OCI-LY7 (cell line): ENCODE data around the gene CAND2. TPM values are rescaled to one million over a fixed set of nuclear protein-coding genes. Genes with fewer than 3 reads are reported as not detected.
A peak's percentile ranks its signal among the peaks of the same experiment; 100 is the strongest.

Experiments
- BruUV-seq: library from RNA; stranded (reverse); fragments of 400-500 nt; replicated peaks from 2 replicates; lab custom pipeline; 2021; lab: Mats Ljungman, UMichigan
- CTCF ChIA-PET: fragments of 300-600 bp; sonication (Branson Sonifier 250); formaldehyde crosslinking; loops from one replicate; lab custom pipeline; 2022; ENCODE audit warnings: antibody characterized with exemption; ENCODE audit not compliant: unreplicated experiment; lab: Charles Lee
- POLR2A ChIA-PET: fragments of 300-600 bp; sonication (Branson Sonifier 250); formaldehyde crosslinking; loops from one replicate; lab custom pipeline; 2022; ENCODE audit warnings: antibody characterized with exemption; lab: Charles Lee
- DNase-seq: peaks from one replicate; pipeline ENCODE4 v3.0.0-alpha.2; 2015; ENCODE audit warnings: low spot score
- H2AFZ ChIP-seq: fragments of 200-600 bp; sonication (generic), shearing (Covaris generic); 2 replicates; pipeline ENCODE4 v1.6.1; 2014; ENCODE audit warnings: mild to moderate bottlenecking, antibody characterized with exemption, low read length, moderate library complexity
- H3K27ac ChIP-seq: fragments of 200-600 bp; sonication (generic); 2 replicates; pipeline ENCODE4 v1.5.1; 2014; ENCODE audit warnings: mixed run types, low read depth, mild to moderate bottlenecking, moderate library complexity, low read length, inconsistent platforms; ENCODE audit not compliant: poor library complexity, severe bottlenecking
- H3K36me3 ChIP-seq: fragments of 200-600 bp; sonication (generic); 2 replicates; pipeline ENCODE4 v1.6.1; 2014; ENCODE audit warnings: mild to moderate bottlenecking, antibody characterized with exemption, low read length, moderate library complexity, mixed read lengths; ENCODE audit not compliant: insufficient read depth
- H3K4me1 ChIP-seq: fragments of 200-600 bp; sonication (generic); 2 replicates; pipeline ENCODE4 v1.5.1; 2014; ENCODE audit warnings: mild to moderate bottlenecking, low read length; ENCODE audit not compliant: insufficient read depth, poor library complexity, severe bottlenecking
- H3K4me2 ChIP-seq: fragments of 200-600 bp; sonication (generic); 2 replicates; pipeline ENCODE4 v1.6.1; 2014; ENCODE audit warnings: mild to moderate bottlenecking, low read length
- H3K4me3 ChIP-seq: fragments of 200-600 bp; sonication (generic); 2 replicates; pipeline ENCODE4 v1.5.1; 2014; ENCODE audit warnings: mild to moderate bottlenecking, low read depth, low read length; ENCODE audit not compliant: poor library complexity, severe bottlenecking
- H3K79me2 ChIP-seq: fragments of 200-600 bp; sonication (generic); 2 replicates; pipeline ENCODE4 v1.6.1; 2016; ENCODE audit warnings: low read depth, mild to moderate bottlenecking, low read length, moderate library complexity, mixed read lengths; ENCODE audit not compliant: insufficient read depth
- H3K9me2 ChIP-seq: fragments of 200-600 bp; sonication (generic); 2 replicates; pipeline ENCODE4 v1.6.1; 2016; ENCODE audit warnings: mild to moderate bottlenecking, low read length, mixed read lengths; ENCODE audit not compliant: insufficient read depth
- H3K9me3 ChIP-seq: fragments of 200-600 bp; sonication (generic); 2 replicates; pipeline ENCODE4 v1.6.1; 2014; ENCODE audit warnings: mild to moderate bottlenecking, mixed run types, low read length, mixed read lengths
- H4K20me1 ChIP-seq: fragments of 200-600 bp; sonication (generic); 2 replicates; pipeline ENCODE4 v1.6.1; 2014; ENCODE audit warnings: mild to moderate bottlenecking, antibody characterized with exemption, low read length, moderate library complexity, mixed read lengths; ENCODE audit not compliant: insufficient read depth
- CTCF ChIP-seq: fragments of 200-600 bp; sonication (generic); conservative IDR thresholded peaks from 2 replicates; pipeline ENCODE4 v1.5.1; 2014; ENCODE audit warnings: mild to moderate bottlenecking, antibody characterized with exemption, low read length, moderate library complexity, mixed read lengths
- EZH2phosphoT487 ChIP-seq: fragments of 200-600 bp; sonication (generic); IDR thresholded peaks from 2 replicates; pipeline ENCODE4 v1.6.1; 2018; ENCODE audit warnings: low read depth, borderline replicate concordance, mild to moderate bottlenecking, mixed run types, antibody characterized with exemption, low read length, moderate library complexity, mixed read lengths
- intact Hi-C: fragments of 100-400 bp; cut with micrococcal nuclease; formaldehyde crosslinking; loops from one replicate; pipeline ENCODE4 v1.10.0; 2022; ENCODE audit not compliant: unreplicated experiment
- total RNA-seq, 2 experiments: library from RNA; depleted of rRNA in 1 of 2; stranded (reverse); fragments of >200 nt in 1 of 2; shearing (Covaris generic) in 1 of 2; gene quantifications; 2 replicates each; pipeline ENCODE4 v1.2.3, GENCODE V29; 2014 to 2022

Gene CAND2
- total RNA-seq, 2 experiments from 2014 or later: 4.1 to 11.0 TPM

- Histone ChIP-seq H3K4me3 (peak overlapping the region; percentile 100), H3K4me1 (peaks cover 57% of the 10 kb centered on the region), H4K20me1 (peaks cover 55% of the 10 kb centered on the region), H3K9me2 (no peaks in the 10 kb centered on the region), H3K9me3 (no peaks in the 10 kb centered on the region), H3K27ac (no peak overlapping the region), H3K4me2 (peak overlapping the region; percentile 70), H3K36me3 (peaks cover 88% of the 10 kb centered on the region), H3K79me2 (peaks cover 52% of the 10 kb centered on the region), H2AFZ (no peak overlapping the region)
- TSS peak; percentile 5 for BruUV-seq
- POLR2A ChIA-PET: interaction anchor here (1.2 kb wide), 1 partner anchor 27 kb away, joined by 4 read pairs; no protein-coding TSS in a partner anchor
- no peak for DNase-seq
- TF ChIP-seq EZH2phosphoT487 (no peak), CTCF (no peak)
- CTCF ChIA-PET: no interaction called here
- intact Hi-C loops: no loop called here
These were observed 41.0 kb downstream of the CAND2 start for GRCh38 chr3:12837295-12837986.

- peak overlapping the region; percentile 100 for H3K4me3 ChIP-seq
- H4K20me1 ChIP-seq: peaks cover 50% of the 10 kb centered on the region
- DNase-seq: no peak
- H3K9me3 ChIP-seq: no peaks in the 10 kb centered on the region
- POLR2A ChIA-PET: interaction anchor here (1.2 kb wide), 1 partner anchor 28 kb away, joined by 4 read pairs; no protein-coding TSS in a partner anchor
- H3K9me2 ChIP-seq: no peaks in the 10 kb centered on the region
- no peak overlapping the region for H3K27ac ChIP-seq
- peaks cover 78% of the 10 kb centered on the region for H3K36me3 ChIP-seq
- no TSS peak for BruUV-seq
- intact Hi-C loops: no loop called here
- peaks cover 51% of the 10 kb centered on the region for H3K4me1 ChIP-seq
- CTCF ChIA-PET: no interaction called here
- H2AFZ ChIP-seq: no peak overlapping the region
- no peak for TF ChIP-seq CTCF
- no peak for TF ChIP-seq EZH2phosphoT487
- peak overlapping the region; percentile 70 for H3K4me2 ChIP-seq
- H3K79me2 ChIP-seq: peaks cover 52% of the 10 kb centered on the region
These were observed 41.9 kb downstream of the CAND2 start for GRCh38 chr3:12838179-12838965.
